HEK293T (cell line): ENCODE data around the gene MAP2K1.
"Not testable (repeated sequence)": the region's sequence is repeated elsewhere in the genome, so short reads cannot be mapped to it uniquely, and the experiment has no call there.

ENCODE experiments used
- CTCF ChIA-PET: fragments of 350-600 bp; formaldehyde crosslinking; extraction: SDS; loops from one replicate; lab custom pipeline; 2021; ENCODE audit warnings: antibody characterized with exemption, inconsistent platforms; lab: Yijun Ruan, JAX
- POLR2A ChIA-PET: fragments of 350-600 bp; formaldehyde crosslinking; extraction: SDS; loops from one replicate; lab custom pipeline; 2020; ENCODE audit warnings: antibody characterized with exemption, inconsistent platforms; lab: Yijun Ruan, JAX
- DNase-seq: peaks from one replicate; pipeline ENCODE4 v3.0.0; 2012; ENCODE audit warnings: mixed read lengths; ENCODE audit errors: extremely low spot score
- ARNT ChIP-seq: fragments of 450-650 bp; IDR thresholded peaks from 2 replicates; pipeline ENCODE4 v1.6.1; 2017; ENCODE audit warnings: mild to moderate bottlenecking
- BHLHE40 ChIP-seq: fragments of 450-650 bp; IDR thresholded peaks from 2 replicates; pipeline ENCODE4 v1.6.1; 2016; ENCODE audit warnings: mild to moderate bottlenecking, moderate library complexity, borderline replicate concordance
- CTBP1 ChIP-seq: fragments of 450-650 bp; IDR thresholded peaks from 2 replicates; pipeline ENCODE4 v1.6.1; 2016; ENCODE audit warnings: borderline replicate concordance
- ELF4 ChIP-seq: fragments of 450-650 bp; IDR thresholded peaks from 2 replicates; pipeline ENCODE4 v1.6.1; 2017; ENCODE audit warnings: antibody characterized with exemption
- FOXA1 ChIP-seq: fragments of 450-650 bp; IDR thresholded peaks from 2 replicates; pipeline ENCODE4 v1.6.1; 2016; ENCODE audit warnings: mild to moderate bottlenecking
- FOXK2 ChIP-seq: fragments of 450-650 bp; IDR thresholded peaks from 2 replicates; pipeline ENCODE4 v1.6.1; 2016; ENCODE audit warnings: mild to moderate bottlenecking
- FOXM1 ChIP-seq: fragments of 450-650 bp; IDR thresholded peaks from 2 replicates; pipeline ENCODE4 v1.6.1; 2017; ENCODE audit warnings: mild to moderate bottlenecking, borderline replicate concordance
- HDGF ChIP-seq: fragments of 450-650 bp; IDR thresholded peaks from 2 replicates; pipeline ENCODE4 v1.6.1; 2017; ENCODE audit warnings: antibody characterized with exemption, borderline replicate concordance
- L3MBTL2 ChIP-seq: fragments of 450-650 bp; conservative IDR thresholded peaks from 2 replicates; pipeline ENCODE4 v1.6.1; 2016; ENCODE audit warnings: mild to moderate bottlenecking
- LEF1 ChIP-seq: fragments of 450-650 bp; IDR thresholded peaks from 2 replicates; pipeline ENCODE4 v1.6.1; 2017; ENCODE audit warnings: mild to moderate bottlenecking, borderline replicate concordance
- NFRKB ChIP-seq: fragments of 450-650 bp; IDR thresholded peaks from 2 replicates; pipeline ENCODE4 v1.6.1; 2016; ENCODE audit warnings: mild to moderate bottlenecking, moderate library complexity
- SP1 ChIP-seq: fragments of 450-650 bp; IDR thresholded peaks from 2 replicates; pipeline ENCODE4 v1.6.1; 2017
- SUZ12 ChIP-seq: fragments of 450-650 bp; IDR thresholded peaks from 2 replicates; pipeline ENCODE4 v1.6.1; 2016; ENCODE audit warnings: mild to moderate bottlenecking
- TARDBP ChIP-seq: fragments of 450-650 bp; IDR thresholded peaks from 2 replicates; pipeline ENCODE4 v1.6.1; 2016
- ZNF384 ChIP-seq: fragments of 450-650 bp; IDR thresholded peaks from 2 replicates; pipeline ENCODE4 v1.6.1; 2016
- TF ChIP-seq, protein P1 (sequence below): fragments of 450-650 bp; IDR thresholded peaks from 2 replicates; pipeline ENCODE4 v1.6.1; 2016

The MAP2K1 gene

DNA sequence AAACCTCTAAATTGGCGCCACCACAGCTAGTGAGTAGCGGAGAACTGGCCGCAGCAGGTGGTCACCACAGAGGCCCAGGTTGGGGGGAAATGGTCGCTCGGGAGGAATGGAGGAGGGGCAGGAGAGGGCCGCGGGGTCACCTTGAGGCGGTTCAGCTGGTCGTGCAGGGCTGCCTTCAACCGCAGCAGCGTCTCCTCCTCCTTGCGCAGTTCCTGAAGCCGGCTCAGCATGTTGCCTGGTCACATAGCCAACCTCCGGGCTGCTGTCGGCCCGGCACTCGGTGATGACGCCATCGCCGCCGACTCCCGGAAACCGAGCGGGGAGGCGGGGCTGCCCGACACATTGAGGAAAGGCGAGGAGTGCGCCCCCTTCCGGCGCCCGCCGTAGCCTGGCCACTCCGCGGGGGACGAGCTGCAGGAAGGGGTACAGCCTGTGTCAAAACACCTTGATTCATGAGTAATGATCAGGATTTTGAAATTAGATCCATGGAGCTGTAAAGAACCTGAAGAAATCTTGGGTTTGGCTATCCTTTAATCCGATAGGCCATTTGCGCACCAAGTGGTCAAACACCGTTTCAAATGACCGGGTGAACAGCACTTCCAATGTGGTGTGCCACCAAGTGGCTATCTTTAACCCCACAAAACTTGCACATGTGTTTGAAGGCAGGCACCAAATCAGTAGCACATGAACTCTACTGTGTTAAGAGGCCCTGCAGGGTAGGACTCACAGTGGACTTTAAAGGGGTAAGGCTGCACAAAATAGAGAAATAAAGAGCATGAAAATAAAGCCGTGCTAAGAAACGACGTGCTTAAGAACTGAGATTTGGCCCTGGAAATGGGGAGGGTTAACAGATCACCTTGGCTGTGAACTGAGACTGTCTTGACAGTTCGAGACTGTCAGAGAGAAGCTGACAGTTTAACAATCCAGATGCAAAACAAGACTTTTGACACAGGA is 111.1 kb downstream of the MAP2K1 start, which contains the start of gene SNAPC5:
Gene SNAPC5 (minus strand): TSS at position 261 of the 954 bp plus-strand sequence. CDS start 31 bp downstream, at position 230.
- CTCF ChIA-PET, result interaction anchor here (0.6 to 2.5 kb wide), 17 partner anchors 8 to 1104 kb away, joined by 3 to 12 read pairs (median 3); partner anchors contain the start of gene LCTL
- POLR2A ChIA-PET, result interaction anchor here (0.6 to 5.5 kb wide), 13 partner anchors 10 to 354 kb away, joined by 3 to 35 read pairs (median 4); partner anchors contain the start of genes MAP2K1 and TIPIN
- TF ChIP-seq FOXM1 (no peak; the same call in 1 of the 2 replicates), TARDBP (no peak), BHLHE40 (0 out of 2 replicates have a peak, but pooled peaks have one; percentile 23), LEF1 (no peak), L3MBTL2 (peak; percentile 29; the same call in 1 of the 2 replicates), ZNF384 (no peak), FOXK2 (no peak), NFRKB (peak; percentile 31; the same call in 1 of the 2 replicates), ARNT (peak; percentile 35; the same call in 1 of the 2 replicates), ELF4 (peak; percentile 66), SP1 (no peak), SUZ12 (no peak), HDGF (0 out of 2 replicates have a peak, but pooled peaks have one; percentile 60), CTBP1 (no peak; the same call in 1 of the 2 replicates), FOXA1 (no peak)
- TF ChIP-seq, protein P1, sequence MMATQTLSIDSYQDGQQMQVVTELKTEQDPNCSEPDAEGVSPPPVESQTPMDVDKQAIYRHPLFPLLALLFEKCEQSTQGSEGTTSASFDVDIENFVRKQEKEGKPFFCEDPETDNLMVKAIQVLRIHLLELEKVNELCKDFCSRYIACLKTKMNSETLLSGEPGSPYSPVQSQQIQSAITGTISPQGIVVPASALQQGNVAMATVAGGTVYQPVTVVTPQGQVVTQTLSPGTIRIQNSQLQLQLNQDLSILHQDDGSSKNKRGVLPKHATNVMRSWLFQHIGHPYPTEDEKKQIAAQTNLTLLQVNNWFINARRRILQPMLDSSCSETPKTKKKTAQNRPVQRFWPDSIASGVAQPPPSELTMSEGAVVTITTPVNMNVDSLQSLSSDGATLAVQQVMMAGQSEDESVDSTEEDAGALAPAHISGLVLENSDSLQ, result peak; percentile 88
- DNase-seq, result peak; percentile 93

DNA sequence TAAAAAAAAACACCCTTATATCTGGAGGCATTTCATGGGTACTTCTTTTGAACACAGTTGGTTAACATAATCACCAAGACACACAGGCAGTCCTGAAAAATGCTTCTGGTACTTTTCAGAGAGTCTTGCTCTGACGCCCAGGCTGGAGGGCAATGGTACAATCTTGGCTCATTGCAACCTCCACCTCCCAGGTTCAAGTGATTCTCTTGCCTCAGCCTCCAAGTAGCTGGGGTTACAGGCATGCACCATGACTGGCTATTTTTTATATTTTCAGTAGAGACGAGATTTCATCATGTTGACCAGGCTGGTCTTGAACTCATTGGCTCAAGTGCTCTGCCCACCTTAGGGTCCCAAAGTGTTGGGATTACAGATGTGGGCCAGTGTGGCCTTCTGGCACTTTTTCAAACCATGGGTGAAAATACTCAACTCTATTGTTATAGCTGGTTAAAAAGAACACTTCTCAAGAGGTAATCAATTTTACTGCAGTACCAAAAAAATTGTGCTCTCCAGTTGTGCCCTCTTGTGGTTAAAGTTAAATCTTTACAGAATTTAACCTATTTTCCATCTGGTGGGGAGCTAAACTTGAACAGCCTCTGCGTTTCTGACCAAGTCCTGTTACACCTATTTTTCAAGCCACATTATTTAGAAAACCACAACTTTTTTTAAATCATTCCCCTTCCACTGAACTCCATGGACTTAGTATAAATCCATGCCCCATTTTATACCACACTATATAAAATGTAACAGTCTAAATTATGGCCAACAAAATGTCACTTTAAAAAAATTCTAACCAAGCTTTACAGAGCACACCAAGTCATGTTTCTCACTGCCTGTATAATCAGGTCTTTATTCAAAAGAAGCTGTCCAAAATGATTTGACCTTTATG is 112.0 kb downstream of the MAP2K1 start:
- ChIA-PET CTCF (interaction anchor here (0.6 to 2.5 kb wide), 19 partner anchors 8 to 1105 kb away, joined by 3 to 12 read pairs (median 3); partner anchors contain the start of genes LCTL and MAP2K1), POLR2A (interaction anchor here (1.0 to 5.5 kb wide), 10 partner anchors 9 to 204 kb away, joined by 3 to 35 read pairs (median 4); partner anchors contain the start of genes MAP2K1 and TIPIN)
- no peak for DNase-seq
- TF ChIP-seq ELF4 (no peak), L3MBTL2 (no peak), FOXK2 (no peak), ZNF384 (no peak), SUZ12 (no peak), FOXA1 (no peak), CTBP1 (no peak), TARDBP (no peak), NFRKB (no peak), BHLHE40 (no peak), SP1 (no peak), HDGF (no peak), LEF1 (no peak), ARNT (no peak), FOXM1 (no peak)
- TF ChIP-seq, protein P1, result no peak

DNA sequence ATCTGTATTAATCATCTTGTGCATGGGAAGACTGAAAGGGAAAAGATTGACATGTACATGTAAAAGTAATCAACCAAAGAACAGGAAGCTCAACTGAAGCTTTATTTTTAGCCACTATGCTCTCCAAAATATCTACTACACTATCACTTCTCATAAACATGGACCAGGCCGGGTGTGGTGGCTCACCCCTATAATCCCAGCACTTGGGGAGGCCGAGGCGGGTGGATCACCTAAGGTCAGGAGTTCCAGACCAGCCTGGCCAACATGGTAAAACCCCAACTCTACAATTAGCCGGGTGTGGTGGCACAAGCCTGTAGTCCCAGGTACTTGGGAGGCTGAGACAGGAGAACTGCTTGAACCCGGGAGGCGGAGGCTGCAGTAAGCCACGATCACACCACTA is 113.6 kb downstream of the MAP2K1 start:
- ChIA-PET CTCF (interaction anchor here (1.6 kb wide), 1 partner anchor 351 kb away, joined by 3 read pairs; no protein-coding TSS in a partner anchor), POLR2A (interaction anchor here (5.5 kb wide), 1 partner anchor 113 kb away, joined by 35 read pairs; the partner anchor contains the start of gene MAP2K1)
- not testable (repeated sequence) for DNase-seq

DNA sequence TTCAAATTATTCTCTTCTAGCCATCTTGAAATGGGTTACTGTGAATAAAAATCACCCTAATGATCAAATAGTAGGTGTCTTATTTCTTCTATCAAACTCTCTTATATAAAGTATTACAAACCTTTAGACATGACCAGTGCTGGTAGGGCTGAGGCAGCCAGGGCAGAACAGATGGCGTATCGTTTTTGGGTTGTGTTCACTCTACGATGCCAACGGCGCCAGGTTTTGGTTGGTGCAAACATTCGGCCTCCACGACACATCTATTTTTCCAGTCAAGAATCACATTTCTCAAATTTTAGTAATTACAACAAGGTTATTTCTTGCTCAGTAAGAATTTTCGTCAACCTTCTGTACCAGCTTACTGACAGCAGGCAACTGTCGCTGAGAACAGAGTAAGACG is 115.8 kb downstream of the MAP2K1 start:
- TF ChIP-seq FOXK2 (no peak), SUZ12 (no peak), BHLHE40 (no peak), LEF1 (no peak), HDGF (no peak), ARNT (no peak), NFRKB (no peak), SP1 (no peak), ELF4 (no peak), L3MBTL2 (no peak), FOXM1 (no peak), FOXA1 (no peak), TARDBP (no peak), ZNF384 (no peak), CTBP1 (no peak)
- TF ChIP-seq, protein P1, result no peak
- DNase-seq, result no peak
- CTCF ChIA-PET, result no interaction called here
- POLR2A ChIA-PET, result no interaction called here

DNA sequence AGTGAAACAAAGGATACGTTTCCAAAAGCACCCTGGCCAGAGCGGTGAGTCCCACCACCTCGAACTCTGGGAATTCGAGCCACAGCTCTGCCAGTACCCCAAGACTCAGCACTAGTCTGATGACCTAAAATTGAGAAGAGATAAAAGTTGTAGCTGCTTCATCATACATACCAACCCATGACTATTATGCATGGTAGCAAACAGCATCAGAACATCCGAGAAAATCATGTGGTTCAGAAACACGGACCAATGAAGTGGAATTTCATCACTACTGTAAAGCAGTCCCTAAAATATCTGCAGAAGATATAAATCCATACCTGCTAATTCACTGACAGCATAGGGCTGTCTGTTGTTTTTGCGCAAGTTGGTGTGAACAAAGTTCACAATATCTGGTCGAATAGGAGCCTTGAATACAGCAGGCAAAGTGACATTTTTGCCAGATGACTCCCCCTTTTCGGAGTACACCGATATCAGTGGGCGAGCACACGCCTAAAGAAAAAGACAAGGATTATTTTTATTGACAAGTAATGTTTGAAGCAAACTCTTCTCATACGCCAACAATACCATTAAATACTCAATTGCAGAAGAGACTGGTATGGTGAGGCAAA is 116.4 kb downstream of the MAP2K1 start:
- POLR2A ChIA-PET, result interaction anchor here (1.0 to 1.1 kb wide), 2 partner anchors 8 to 182 kb away, joined by 3 to 4 read pairs; no protein-coding TSS in a partner anchor
- CTCF ChIA-PET, DNase-seq: not testable (repeated sequence)
